HL-60/S4 treated with retinoic acid at 250 ng/mL for 4 days and 3 days (cell line): ENCODE measurements around the gene ISG20.

Source experiments
- in situ Hi-C: fragments of 300-500 bp; cut with MboI; formaldehyde crosslinking; loops from 2 replicates; pipeline ENCODE4 v1.7.0; 2022; ENCODE audit warnings: low sequenced_read_pairs

Gene ISG20

GRCh38 chr15:88617790-88618189 is 21.0 kb upstream of the ISG20 start:
- in situ Hi-C loops, result no loop called here

GRCh38 chr15:88618686-88619085 is 20.1 kb upstream of the ISG20 start:
- in situ Hi-C loops, result no loop called here

- in situ Hi-C loops, result loop anchor here (10.0 kb wide), 1 partner anchor 145 kb away; no protein-coding TSS in a partner anchor
Measured at GRCh38 chr15:88619796-88620195, 19.0 kb upstream of the ISG20 start.

GRCh38 chr15:88620995-88621772 is 17.6 kb upstream of the ISG20 start, which contains the start of gene AEN:
TSS of gene AEN (plus strand) at chr15:88621340. CDS start at chr15:88626210, 4,870 bp downstream.
- in situ Hi-C loops, result loop anchor here (10.0 kb wide), 1 partner anchor 146 kb away; no protein-coding TSS in a partner anchor

GRCh38 chr15:88621789-88622604 is 16.8 kb upstream of the ISG20 start:
- in situ Hi-C loops, result loop anchor here (10.0 kb wide), 1 partner anchor 147 kb away; no protein-coding TSS in a partner anchor

- in situ Hi-C loops, result loop anchor here (10.0 kb wide), 1 partner anchor 148 kb away; no protein-coding TSS in a partner anchor
Measured at GRCh38 chr15:88622605-88622975, 16.2 kb upstream of the ISG20 start.

GRCh38 chr15:88623061-88623460 is 15.8 kb upstream of the ISG20 start:
- in situ Hi-C loops, result loop anchor here (10.0 kb wide), 1 partner anchor 148 kb away; no protein-coding TSS in a partner anchor

- in situ Hi-C loops, result loop anchor here (10.0 kb wide), 1 partner anchor 149 kb away; no protein-coding TSS in a partner anchor
Measured at GRCh38 chr15:88623632-88624031, 15.2 kb upstream of the ISG20 start.

GRCh38 chr15:88624156-88624970 is 14.5 kb upstream of the ISG20 start:
- in situ Hi-C loops, result loop anchor here (10.0 kb wide), 1 partner anchor 150 kb away; no protein-coding TSS in a partner anchor

- in situ Hi-C loops, result loop anchor here (10.0 kb wide), 1 partner anchor 150 kb away; no protein-coding TSS in a partner anchor
Measured at GRCh38 chr15:88624971-88625490, 13.8 kb upstream of the ISG20 start.

- in situ Hi-C loops, result loop anchor here (10.0 kb wide), 1 partner anchor 151 kb away; no protein-coding TSS in a partner anchor
Measured at GRCh38 chr15:88625943-88626741, 12.7 kb upstream of the ISG20 start.

GRCh38 chr15:88627463-88627862 is 11.4 kb upstream of the ISG20 start:
- in situ Hi-C loops, result loop anchor here (10.0 kb wide), 1 partner anchor 153 kb away; no protein-coding TSS in a partner anchor

- in situ Hi-C loops, result loop anchor here (10.0 kb wide), 1 partner anchor 153 kb away; no protein-coding TSS in a partner anchor
Measured at GRCh38 chr15:88628018-88628654, 10.7 kb upstream of the ISG20 start.

GRCh38 chr15:88629071-88629470 is 9.7 kb upstream of the ISG20 start:
- in situ Hi-C loops, result loop anchor here (10.0 kb wide), 1 partner anchor 154 kb away; no protein-coding TSS in a partner anchor

GRCh38 chr15:88630141-88630721 is 8.6 kb upstream of the ISG20 start:
- in situ Hi-C loops, result no loop called here

- in situ Hi-C loops, result no loop called here
Measured at GRCh38 chr15:88630798-88631463, 7.9 kb upstream of the ISG20 start.

- in situ Hi-C loops, result no loop called here
Measured at GRCh38 chr15:88631464-88632028, 7.3 kb upstream of the ISG20 start.
